T-cell (primary cell): Measurements from ENCODE around the gene RNPEP. TPM values are rescaled to one million over a fixed set of nuclear protein-coding genes. Genes with fewer than 3 reads are reported as not detected.

Source experiments
- ATAC-seq, 4 experiments: fragments of 200-7000 bp in 3 of 4; fragments of 150-1000 bp in 1 of 4; cut with Tn5 transposase; replicated peaks in 1 of 4; 1 replicate in 3 of 4; 2 replicates in 1 of 4; pipeline ENCODE4 v1.10.0; 2021; ENCODE audit warnings: moderate library complexity in 3 of 4, mild to moderate bottlenecking in 2 of 4, moderate number of reproducible peaks in 1 of 4
- CTCF ChIA-PET, 2 donors: fragments of 300-600 bp; sonication (Branson Sonifier 250); formaldehyde crosslinking; loops; one replicate each; lab custom pipeline; 2022; ENCODE audit warnings: antibody characterized with exemption in 2 of 2; lab: Charles Lee
- POLR2A ChIA-PET, 2 donors: fragments of 300-600 bp; sonication (Branson Sonifier 250); formaldehyde crosslinking; loops; one replicate each; lab custom pipeline; 2022; ENCODE audit warnings: antibody characterized with exemption in 2 of 2; lab: Charles Lee
- DNase-seq, 35 experiments: peaks; one replicate each; pipeline versions ENCODE4 v3.0.0 to v3.0.0-alpha.2; 2013 to 2023
- H3K27ac ChIP-seq: one replicate; pipeline ENCODE4 v1.5.1; 2013; ENCODE audit warnings: low read length
- H3K27me3 ChIP-seq, 2 experiments: replicated peaks in 1 of 2; 1 replicate in 1 of 2; 2 replicates in 1 of 2; pipeline versions ENCODE4 v1.6.1 to v1.7.0; 2013; ENCODE audit warnings: low read length in 1 of 2, mixed read lengths in 1 of 2; ENCODE audit not compliant: control insufficient read depth in 2 of 2, insufficient read depth in 2 of 2; ENCODE audit errors: extremely low read depth in 1 of 2
- H3K36me3 ChIP-seq, 2 donors: 1 replicate in 1 of 2; 2 replicates in 1 of 2; pipeline versions ENCODE4 v1.6.1 to v1.7.0; 2013; ENCODE audit warnings: low read length in 1 of 2; ENCODE audit not compliant: control insufficient read depth in 2 of 2, insufficient read depth in 1 of 2; ENCODE audit errors: extremely low read depth in 1 of 2
- H3K4me1 ChIP-seq, 2 experiments: 1 replicate in 1 of 2; 2 replicates in 1 of 2; pipeline versions ENCODE4 v1.6.1 to v1.7.0; 2013; ENCODE audit warnings: low read length in 2 of 2, mixed read lengths in 1 of 2; ENCODE audit not compliant: insufficient read depth in 2 of 2, control insufficient read depth in 1 of 2; ENCODE audit errors: extremely low read depth in 1 of 2
- H3K4me3 ChIP-seq, 2 donors: 1 replicate in 1 of 2; 2 replicates in 1 of 2; pipeline versions ENCODE4 v1.5.1 to v1.7.0; 2013; ENCODE audit warnings: mild to moderate bottlenecking in 2 of 2, low read length in 1 of 2, moderate library complexity in 1 of 2; ENCODE audit not compliant: control insufficient read depth in 1 of 2; ENCODE audit errors: extremely low read depth in 1 of 2
- H3K9me3 ChIP-seq: 2 replicates; pipeline ENCODE4 v1.7.0; 2013
- H3K27ac Mint-ChIP-seq, 2 donors: one replicate each; pipeline ENCODE4 v1.8.0; 2020 to 2021; ENCODE audit warnings: mild to moderate bottlenecking in 2 of 2, mixed read lengths in 2 of 2
- H3K27me3 Mint-ChIP-seq, 2 donors: one replicate each; pipeline ENCODE4 v1.8.0; 2021 to 2022; ENCODE audit warnings: mixed read lengths in 2 of 2
- H3K36me3 Mint-ChIP-seq: one replicate; pipeline ENCODE4 v1.8.0; 2021; ENCODE audit warnings: mixed read lengths
- H3K4me1 Mint-ChIP-seq, 3 donors: one replicate each; pipeline ENCODE4 v1.8.0; 2020 to 2022; ENCODE audit warnings: mixed read lengths in 3 of 3, mild to moderate bottlenecking in 1 of 3
- H3K4me3 Mint-ChIP-seq, 3 donors: one replicate each; pipeline ENCODE4 v1.8.0; 2020 to 2022; ENCODE audit warnings: mild to moderate bottlenecking in 3 of 3, mixed read lengths in 3 of 3, moderate library complexity in 3 of 3
- H3K9me3 Mint-ChIP-seq, 3 donors: one replicate each; pipeline ENCODE4 v1.8.0; 2020 to 2022; ENCODE audit warnings: mixed read lengths in 3 of 3
- WGBS: methylation state at CpG from one replicate; pipeline ENCODE4 v1.1.5; 2013; ENCODE audit warnings: missing lambda C conversion rate; ENCODE audit not compliant: insufficient coverage; 5-methylcytosine and 5-hydroxymethylcytosine counted together
- total RNA-seq, 35 experiments: library from RNA in 6 of 35; stranded (reverse) in 6 of 35; fragments of 120-200 nt in 1 of 35; gene quantifications; one replicate each; pipeline versions ENCODE4 v1.2.1 to v1.2.4 and lab custom pipeline; 2013 to 2026

The RNPEP gene
- total RNA-seq, 5 donors from 2014 or later (not counting 1 experiment from before 2014, with no cell fraction given), result 20.1 to 30.4 (median 23.9) TPM

DNA sequence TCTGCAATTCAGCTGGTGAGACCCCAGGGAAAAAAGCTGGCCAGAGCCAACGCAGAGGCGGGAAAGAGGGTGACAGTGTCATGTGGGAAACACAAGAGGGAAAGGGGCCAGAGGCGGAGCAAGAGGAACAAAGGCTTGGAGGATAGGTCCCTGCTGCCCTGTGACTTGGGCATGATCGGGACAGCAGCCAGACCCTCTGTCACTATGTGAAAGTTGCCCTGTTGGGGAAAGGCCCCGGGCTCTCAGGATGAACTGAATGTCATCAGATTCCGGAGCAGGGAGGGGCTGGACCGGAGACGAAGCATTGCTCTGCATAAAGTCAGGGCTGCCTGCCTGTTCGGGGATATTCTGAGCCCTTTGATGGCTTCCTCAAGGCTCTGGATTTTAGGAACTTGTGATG lies 22.3 kb downstream of the RNPEP start:
- Mint-ChIP-seq H3K27me3 (no peaks in the 10 kb centered on the region), H3K27ac (no peak overlapping the region), H3K4me3 (no peak overlapping the region), H3K36me3 (peaks cover 56% of the 10 kb centered on the region), H3K9me3 (no peaks in the 10 kb centered on the region), H3K4me1 (peaks cover 0 to 4% (median 2%) of the 10 kb centered on the region in 3 donors)
- POLR2A ChIA-PET, result no interaction called here
- peaks cover 0 to under 1% of the 10 kb centered on the region in 2 experiments for H3K27me3 ChIP-seq
- no peak for ATAC-seq
- no peaks in the 10 kb centered on the region for H3K9me3 ChIP-seq
- no peak overlapping the region for H3K27ac ChIP-seq
- CTCF ChIA-PET, result no interaction called here
- 99% methylated on average over 8 of the region's 9 CpGs for WGBS
- peaks cover 0 to 2% of the 10 kb centered on the region in 2 experiments for H3K4me1 ChIP-seq
- H3K4me3 ChIP-seq, result no peak overlapping the region
- peaks cover 18 to 45% of the 10 kb centered on the region in 2 donors for H3K36me3 ChIP-seq
- no peak for DNase-seq

DNA sequence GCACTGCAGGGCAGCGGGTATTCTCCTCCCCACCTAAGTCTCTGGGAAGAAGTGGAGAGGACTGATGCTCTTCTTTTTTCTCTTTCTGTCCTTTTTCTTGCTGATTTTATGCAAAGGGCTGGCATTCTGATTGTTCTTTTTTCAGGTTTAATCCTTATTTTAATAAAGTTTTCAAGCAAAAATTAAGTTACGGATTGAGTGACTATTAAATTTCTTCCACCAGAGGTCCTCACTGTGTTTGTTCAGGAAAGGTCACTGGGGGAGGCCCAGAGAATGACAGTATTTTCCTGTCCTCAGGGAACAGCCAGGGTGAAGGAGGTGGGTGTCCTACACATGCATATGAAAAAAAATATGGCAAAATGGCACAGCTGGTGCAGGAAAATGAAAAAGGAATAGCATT lies 23.5 kb downstream of the RNPEP start:
- H3K27me3 ChIP-seq, result peaks cover 0 to 9% of the 10 kb centered on the region in 2 experiments
- peaks cover 14 to 38% of the 10 kb centered on the region in 2 donors for H3K36me3 ChIP-seq
- 100% methylated on average over 1 of the region's 2 CpGs for WGBS
- ATAC-seq (no peak), DNase-seq (no peak)
- ChIA-PET POLR2A (interaction anchor here in 1 of 2 donors (0.8 kb wide), 1 partner anchor 23 kb away, joined by 3 read pairs; no protein-coding TSS in a partner anchor), CTCF (no interaction called here)
- Mint-ChIP-seq H3K27ac (no peak overlapping the region), H3K9me3 (no peaks in the 10 kb centered on the region), H3K4me1 (peaks cover 0 to 5% (median 2%) of the 10 kb centered on the region in 3 donors), H3K27me3 (no peaks in the 10 kb centered on the region), H3K36me3 (peaks cover 46% of the 10 kb centered on the region), H3K4me3 (no peak overlapping the region)
- no peak overlapping the region for H3K4me3 ChIP-seq
- peaks cover 0 to 4% of the 10 kb centered on the region in 2 experiments for H3K4me1 ChIP-seq
- no peak overlapping the region for H3K27ac ChIP-seq
- no peaks in the 10 kb centered on the region for H3K9me3 ChIP-seq

DNA sequence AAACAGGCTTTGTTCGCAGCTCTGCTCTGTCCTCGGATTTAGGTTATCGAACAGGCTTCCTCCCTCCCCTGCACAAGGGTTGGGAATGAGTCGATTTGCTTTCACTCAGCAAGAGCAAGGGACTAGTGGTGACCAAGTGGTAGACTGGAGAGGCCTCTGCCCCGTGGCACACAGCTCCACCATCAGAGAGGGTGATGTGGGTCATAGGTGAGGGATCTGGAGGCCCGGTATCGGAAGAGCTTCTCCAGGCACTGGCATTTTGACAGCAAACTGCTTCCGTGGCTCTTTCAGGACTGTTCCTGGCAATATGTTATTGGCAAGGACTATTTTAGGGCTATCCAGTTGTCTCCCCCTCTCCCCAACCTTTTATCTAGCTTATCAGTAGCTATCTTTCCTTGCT lies 24.9 kb downstream of the RNPEP start:
- Histone ChIP-seq H3K4me3 (no peak overlapping the region), H3K9me3 (no peaks in the 10 kb centered on the region), H3K36me3 (peaks cover 14 to 28% of the 10 kb centered on the region in 2 donors), H3K27ac (no peak overlapping the region), H3K4me1 (peaks cover 0 to 4% of the 10 kb centered on the region in 2 experiments), H3K27me3 (peaks cover 0 to 9% of the 10 kb centered on the region in 2 experiments)
- no peak overlapping the region for H3K4me3 Mint-ChIP-seq
- WGBS, result 67% methylated on average over 1 of the region's 8 CpGs
- peaks cover 0 to 5% (median 2%) of the 10 kb centered on the region in 3 donors for H3K4me1 Mint-ChIP-seq
- ATAC-seq (no peak), DNase-seq (no peak)
- no peak overlapping the region for H3K27ac Mint-ChIP-seq
- H3K36me3 Mint-ChIP-seq, result peaks cover 35% of the 10 kb centered on the region
- H3K9me3 Mint-ChIP-seq, result no peaks in the 10 kb centered on the region
- H3K27me3 Mint-ChIP-seq, result no peaks in the 10 kb centered on the region
- ChIA-PET CTCF (interaction anchor here in 1 of 2 donors (0.6 to 0.8 kb wide), 2 partner anchors 128 to 148 kb away, joined by 3 to 4 read pairs; no protein-coding TSS in a partner anchor), POLR2A (interaction anchor here in 1 of 2 donors (0.6 kb wide), 1 partner anchor 276 kb away, joined by 3 read pairs; no protein-coding TSS in a partner anchor)

DNA sequence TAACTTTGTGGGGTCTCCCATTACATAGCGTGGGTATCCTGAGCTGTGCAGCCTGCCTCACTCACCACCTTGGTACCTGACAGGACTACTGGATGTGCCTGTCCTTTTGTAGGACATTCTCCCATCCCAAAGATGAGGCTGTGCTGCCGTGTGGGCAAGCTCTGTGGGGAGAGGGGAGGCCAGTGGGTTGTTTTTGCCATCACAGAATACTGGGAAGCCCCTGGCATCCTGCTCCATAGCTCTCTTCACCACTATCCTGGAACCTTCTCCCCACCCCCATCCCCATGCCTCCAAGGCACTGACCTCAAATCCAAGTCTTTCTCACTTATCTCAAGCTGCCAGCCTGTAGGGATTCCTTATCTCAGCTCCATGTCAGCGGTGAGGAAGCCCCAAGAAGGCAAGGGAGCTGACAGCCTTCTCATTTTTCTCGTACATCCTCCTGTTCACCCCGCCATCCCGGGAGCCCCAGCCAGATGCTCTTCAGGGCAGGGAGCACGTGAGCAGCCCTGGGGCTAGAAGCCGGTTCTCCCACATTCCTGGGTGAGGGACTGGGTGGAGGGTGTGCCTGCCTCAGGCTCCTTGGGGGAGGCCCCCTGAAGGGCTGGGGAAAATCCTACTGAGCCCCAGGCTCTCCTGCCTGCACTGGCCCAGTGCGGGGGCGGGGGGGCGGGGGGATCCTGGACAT lies 25.5 kb downstream of the RNPEP start:
- peaks cover 0 to 4% of the 10 kb centered on the region in 2 experiments for H3K4me1 ChIP-seq
- H3K27me3 ChIP-seq, result peaks cover 0 to 9% of the 10 kb centered on the region in 2 experiments
- no peaks in the 10 kb centered on the region for H3K9me3 Mint-ChIP-seq
- H3K27me3 Mint-ChIP-seq, result no peaks in the 10 kb centered on the region
- no peak overlapping the region for H3K27ac Mint-ChIP-seq
- H3K9me3 ChIP-seq, result no peaks in the 10 kb centered on the region
- no peak overlapping the region for H3K4me3 Mint-ChIP-seq
- H3K36me3 ChIP-seq, result peaks cover 14 to 22% of the 10 kb centered on the region in 2 donors
- POLR2A ChIA-PET, result no interaction called here
- DNase-seq (no peak), ATAC-seq (no peak)
- peaks cover 0 to 5% (median 2%) of the 10 kb centered on the region in 3 donors for H3K4me1 Mint-ChIP-seq
- H3K36me3 Mint-ChIP-seq, result peaks cover 29% of the 10 kb centered on the region
- H3K27ac ChIP-seq, result no peak overlapping the region
- H3K4me3 ChIP-seq, result no peak overlapping the region
- WGBS, result 77% methylated on average over 5 of the region's 11 CpGs
- CTCF ChIA-PET, result interaction anchor here in 1 of 2 donors (0.8 kb wide), 1 partner anchor 128 kb away, joined by 3 read pairs; no protein-coding TSS in a partner anchor

DNA sequence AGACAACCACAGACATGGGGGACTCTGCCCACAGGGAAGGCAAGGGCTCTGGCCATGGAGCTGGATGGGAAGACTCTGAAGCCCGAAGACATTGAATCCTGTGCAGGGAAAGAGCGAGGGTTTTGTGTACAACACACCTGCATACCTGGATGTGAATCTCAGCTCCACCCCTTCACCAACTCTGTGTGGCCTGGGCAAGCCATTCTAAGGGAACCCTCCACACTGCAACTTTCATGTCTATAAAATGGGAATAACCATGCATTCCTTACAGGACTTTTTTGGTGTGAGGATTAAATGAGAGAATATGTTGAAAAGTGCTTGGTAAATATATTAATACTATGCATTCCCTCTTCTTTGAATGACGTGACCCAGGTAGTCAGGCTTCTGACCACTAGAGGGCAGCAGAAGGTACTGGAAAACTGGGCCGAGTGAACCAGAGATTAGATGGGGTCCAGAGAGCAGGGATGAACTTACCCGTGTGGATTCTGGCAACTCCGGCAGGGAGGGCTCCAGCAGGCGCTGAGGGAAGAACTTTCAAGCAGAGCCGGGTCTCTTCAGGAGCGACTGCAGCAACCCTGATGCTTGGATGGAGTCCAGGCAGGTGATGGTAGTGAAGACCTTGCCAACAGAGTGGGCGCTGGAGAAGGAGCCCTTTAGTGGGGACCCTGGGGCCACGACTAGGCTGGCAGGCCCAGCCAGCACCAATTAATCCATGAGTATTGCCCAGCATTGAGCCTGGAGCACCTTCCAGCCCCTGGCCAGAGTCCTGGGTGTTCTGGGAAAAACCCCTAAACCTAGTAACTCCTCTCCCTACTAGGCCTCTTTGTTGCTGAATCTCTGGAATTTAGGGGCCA lies 27.1 kb downstream of the RNPEP start:
- POLR2A ChIA-PET, result no interaction called here
- peaks cover 13% of the 10 kb centered on the region for H3K36me3 Mint-ChIP-seq
- Histone ChIP-seq H3K27ac (no peak overlapping the region), H3K36me3 (peaks cover 11 to 12% of the 10 kb centered on the region in 2 donors), H3K9me3 (no peaks in the 10 kb centered on the region), H3K4me3 (no peak overlapping the region), H3K27me3 (peaks cover 0 to 9% of the 10 kb centered on the region in 2 experiments), H3K4me1 (peaks cover 0 to 4% of the 10 kb centered on the region in 2 experiments)
- H3K4me3 Mint-ChIP-seq, result no peak overlapping the region
- no peaks in the 10 kb centered on the region for H3K9me3 Mint-ChIP-seq
- DNase-seq (peak in 30 of 35 experiments; percentile 12 to 75 (median 42)), ATAC-seq (peak; percentile 65 to 75 (median 69))
- no peaks in the 10 kb centered on the region for H3K27me3 Mint-ChIP-seq
- CTCF ChIA-PET, result interaction anchor here in 1 of 2 donors (0.6 to 0.9 kb wide), 3 partner anchors 89 to 407 kb away, joined by 3 to 5 read pairs (median 3); no protein-coding TSS in a partner anchor
- WGBS, result 27% methylated on average over 5 of the region's 11 CpGs
- H3K27ac Mint-ChIP-seq, result no peak overlapping the region
- peaks cover 0 to 5% (median 2%) of the 10 kb centered on the region in 3 donors for H3K4me1 Mint-ChIP-seq
